Islet precursor cell (in vitro differentiated cells): ENCODE results near the gene DKKL1.
"Not testable (repeated sequence)": the region's sequence is repeated elsewhere in the genome, so short reads cannot be mapped to it uniquely, and the experiment has no call there.

Experiments
- DNase-seq: peaks from one replicate; pipeline ENCODE4 v3.0.0-alpha.2; 2018

Gene DKKL1

GRCh38 chr19:49362048-49362928 lies 1.4 kb upstream of the DKKL1 start, which contains the start of gene TEAD2:
Gene TEAD2 (minus strand): TSS chr19:49362416. CDS start chr19:49360075, 2,341 bp downstream.
- DNase-seq = peak; percentile 88

- peak; percentile 78 for DNase-seq
Measured at GRCh38 chr19:49362929-49363267, 779 bp upstream of the DKKL1 start.

GRCh38 chr19:49364083-49364737 lies 533 bp downstream of the DKKL1 start:
- no peak for DNase-seq

GRCh38 chr19:49366110-49366509 lies 2.4 kb downstream of the DKKL1 start:
- DNase-seq = no peak

- no peak for DNase-seq
Measured at GRCh38 chr19:49368711-49369358, 5.2 kb downstream of the DKKL1 start.

GRCh38 chr19:49371184-49371583 lies 7.5 kb downstream of the DKKL1 start:
- no peak for DNase-seq

GRCh38 chr19:49373174-49373573 lies 9.5 kb downstream of the DKKL1 start:
- not testable (repeated sequence) for DNase-seq

GRCh38 chr19:49374665-49375434 lies 11.2 kb downstream of the DKKL1 start:
- no peak for DNase-seq

- no peak for DNase-seq
Measured at GRCh38 chr19:49378512-49378911, 14.8 kb downstream of the DKKL1 start.

GRCh38 chr19:49380391-49380790 lies 16.7 kb downstream of the DKKL1 start:
- no peak for DNase-seq

GRCh38 chr19:49382639-49383038 lies 19.0 kb downstream of the DKKL1 start:
- DNase-seq = no peak

GRCh38 chr19:49383599-49383998 lies 19.9 kb downstream of the DKKL1 start:
- DNase-seq = no peak

GRCh38 chr19:49387936-49388372 lies 24.3 kb downstream of the DKKL1 start, which contains the start of gene KASH5:
Gene KASH5 (plus strand): TSS chr19:49388249. CDS start chr19:49390884, 2,635 bp downstream.
- no peak for DNase-seq

GRCh38 chr19:49389406-49389805 lies 25.7 kb downstream of the DKKL1 start:
- no peak for DNase-seq

GRCh38 chr19:49390131-49390928 lies 26.7 kb downstream of the DKKL1 start:
- DNase-seq = no peak

GRCh38 chr19:49390929-49391359 lies 27.3 kb downstream of the DKKL1 start:
- no peak for DNase-seq

GRCh38 chr19:49391581-49392399 lies 28.1 kb downstream of the DKKL1 start:
- peak; percentile 92 for DNase-seq

GRCh38 chr19:49393881-49394280 lies 30.2 kb downstream of the DKKL1 start:
- DNase-seq = no peak

GRCh38 chr19:49395581-49396407 lies 32.1 kb downstream of the DKKL1 start:
- DNase-seq = no peak
